Bronchial epithelial cell (primary cell): ENCODE results near the gene MARK1. TPM values are rescaled to one million over a fixed set of nuclear protein-coding genes. Genes with fewer than 3 reads are reported as not detected.

Experiments used
- DNase-seq: peaks from one replicate; pipeline ENCODE4 v3.0.0-alpha.2; 2010; ENCODE audit warnings: low read depth
- FAIRE-seq: peaks from 2 replicates; lab custom pipeline; 2011; peaks lifted over from hg19 to GRCh38; lab: Jason Lieb, UNC
- H3K27me3 ChIP-seq: 2 replicates; pipeline ENCODE4 v1.5.1; 2011; ENCODE audit warnings: low read length; ENCODE audit not compliant: control insufficient read depth, insufficient read depth
- H3K36me3 ChIP-seq: 2 replicates; pipeline ENCODE4 v1.5.1; 2011; ENCODE audit warnings: low read length; ENCODE audit not compliant: control insufficient read depth, insufficient read depth
- H3K4me3 ChIP-seq: 2 replicates; pipeline ENCODE4 v1.5.1; 2011; ENCODE audit warnings: mild to moderate bottlenecking, low read depth, low read length, control low read depth
- CTCF ChIP-seq: IDR thresholded peaks from 2 replicates; pipeline ENCODE4 v1.5.1; 2011; ENCODE audit warnings: mild to moderate bottlenecking, moderate library complexity, low read length, control low read depth, inconsistent platforms; ENCODE audit not compliant: insufficient read depth, severe bottlenecking
- total RNA-seq: library from RNA; depleted of rRNA; stranded (reverse); fragments of >200 nt; gene quantifications from 2 replicates; pipeline ENCODE4 v1.2.1, GENCODE V29; 2014

The MARK1 gene
- total RNA-seq, 1 donor from 2014 or later: 3.9 TPM

DNA sequence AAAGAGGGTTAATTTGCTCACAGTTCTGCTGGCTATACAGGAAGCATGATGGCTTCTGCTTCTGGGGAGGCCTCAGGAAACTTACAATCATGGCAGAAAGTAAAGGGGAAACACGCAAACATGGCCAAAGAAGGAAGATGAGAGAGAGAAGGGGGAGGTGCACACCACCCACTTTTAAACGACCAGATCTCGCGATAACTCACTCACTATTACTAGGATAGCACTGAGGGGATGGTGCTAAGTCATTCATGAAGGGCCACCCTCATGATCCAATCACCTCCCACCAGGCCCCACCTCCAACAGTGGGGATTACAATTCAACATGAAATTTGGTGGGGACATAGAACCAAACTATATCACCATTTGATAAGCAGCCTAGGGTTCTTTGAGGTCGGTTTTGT lies 159.9 kb downstream of the MARK1 start:
- TF ChIP-seq CTCF: no peak
- FAIRE-seq (no peak), DNase-seq (no peak)
- H3K27me3 ChIP-seq: no peaks in the 10 kb centered on the region
- H3K4me3 ChIP-seq: no peak overlapping the region
- no peaks in the 10 kb centered on the region for H3K36me3 ChIP-seq

GRCh38 chr1:220689666-220690065 lies 161.7 kb downstream of the MARK1 start:
- peak overlapping the region; percentile 64 for H3K4me3 ChIP-seq
- H3K36me3 ChIP-seq: no peaks in the 10 kb centered on the region
- no peak for DNase-seq
- no peaks in the 10 kb centered on the region for H3K27me3 ChIP-seq
- TF ChIP-seq CTCF: no peak
- FAIRE-seq: no peak

DNA sequence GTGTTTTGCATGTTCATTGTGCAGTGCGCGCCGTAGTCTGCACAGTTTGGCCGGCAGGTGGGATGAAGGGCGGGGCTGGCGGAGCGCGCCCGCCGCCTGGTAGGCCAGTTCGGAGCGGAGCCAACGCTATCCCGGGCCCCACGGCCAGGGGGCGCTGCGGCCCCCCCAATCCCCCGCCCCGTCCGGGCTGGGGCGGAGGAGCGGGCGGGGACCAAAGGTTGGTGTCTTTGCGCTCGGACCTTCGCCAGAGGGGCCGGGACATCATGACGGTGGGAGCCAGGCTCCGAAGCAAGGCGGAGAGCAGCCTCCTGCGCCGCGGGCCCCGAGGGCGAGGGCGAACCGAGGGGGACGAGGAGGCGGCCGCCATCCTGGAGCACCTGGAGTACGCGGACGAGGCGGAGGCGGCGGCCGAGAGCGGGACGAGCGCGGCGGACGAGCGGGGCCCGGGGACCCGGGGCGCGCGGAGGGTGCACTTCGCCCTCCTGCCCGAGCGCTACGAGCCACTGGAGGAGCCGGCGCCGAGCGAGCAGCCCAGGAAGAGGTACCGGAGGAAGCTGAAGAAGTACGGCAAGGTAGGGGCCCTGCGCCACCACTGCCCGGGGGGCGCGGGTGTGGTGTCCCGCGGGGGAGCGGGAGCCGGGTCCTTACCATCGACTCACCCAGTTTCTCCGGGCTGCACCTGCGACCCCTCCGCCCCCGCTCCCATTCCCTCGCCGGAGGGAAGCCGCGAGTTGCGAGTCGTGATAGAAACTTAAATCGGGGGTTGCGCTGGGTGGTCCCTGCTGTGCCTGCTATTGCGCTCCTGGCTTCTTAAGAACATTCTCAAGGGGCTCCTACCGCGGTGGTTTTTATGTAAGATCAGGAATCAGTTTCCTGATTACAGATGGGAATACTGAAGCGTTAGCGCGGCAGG lies 162.5 kb downstream of the MARK1 start, which contains the start of gene C1orf115:
C1orf115 (plus strand) TSS at position 224 of the 913 bp plus-strand sequence; CDS start at position 264, 40 bp downstream.
- peak; percentile 49 for DNase-seq
- no peak for FAIRE-seq
- Histone ChIP-seq H3K27me3 (no peaks in the 10 kb centered on the region), H3K4me3 (peak within 1 kb of the TSS; percentile 64), H3K36me3 (no peaks in the 10 kb centered on the region)
- TF ChIP-seq CTCF: peak; percentile 99

GRCh38 chr1:220691053-220691684 lies 163.2 kb downstream of the MARK1 start:
- no peak for FAIRE-seq
- peak overlapping the region; percentile 64 for H3K4me3 ChIP-seq

More at GRCh38 chr1:220691053-220691684, 163.2 kb downstream of the MARK1 start:
- Histone ChIP-seq H3K36me3 (no peaks in the 10 kb centered on the region), H3K27me3 (no peaks in the 10 kb centered on the region)
- no peak for TF ChIP-seq CTCF
- no peak for DNase-seq
